ENCODE measurements around the gene SLC44A2.

Gene SLC44A2

GRCh38 chr19:10602330-10603083, 22.8 kb upstream of the SLC44A2 start:
- Histone ChIP-seq H3K27me3 (replicated peaks in 2 of 5; ENCODE audit: control insufficient read depth in 4 of 5, insufficient read depth in 5 of 5, low read length in 4 of 5) (no peaks in the 10 kb centered on the region), H3K36me3 (ENCODE audit: control insufficient read depth in 4 of 4, insufficient read depth in 4 of 4, low read length in 3 of 4) (no peaks in the 10 kb centered on the region), H3K27ac (ENCODE audit: insufficient read depth in 1 of 2, low read depth in 1 of 2, low read length in 2 of 2, poor library complexity in 1 of 2, severe bottlenecking in 2 of 2) (peak overlapping the region; percentile 52 to 86), H3K9me3 (ENCODE audit: control extremely low read depth in 1 of 5, control insufficient read depth in 4 of 5, insufficient read depth in 2 of 5, low read depth in 1 of 5, low read length in 4 of 5) (no peaks in the 10 kb centered on the region), H3K4me3 (ENCODE audit: control insufficient read depth in 1 of 7, extremely low read depth in 1 of 7, insufficient read depth in 4 of 7, low read depth in 2 of 7, low read length in 6 of 7) (peak overlapping the region; percentile 85 to 95 (median 91)), H3K4me1 (ENCODE audit: control extremely low read depth in 1 of 4, control insufficient read depth in 4 of 4, insufficient read depth in 4 of 4, low read length in 3 of 4) (peaks cover 10 to 42% (median 32%) of the 10 kb centered on the region in 4 experiments)
- peak; percentile 65 to 80 (median 75) for DNase-seq
- ChIA-PET CTCF (interaction anchor here (0.5 to 2.3 kb wide), 9 partner anchors 9 to 98 kb away, joined by 3 to 12 read pairs (median 4); partner anchors contain the start of gene QTRT1), POLR2A (interaction anchor here (1.9 kb wide), 1 partner anchor 42 kb away, joined by 11 read pairs; no protein-coding TSS in a partner anchor)
- under 1% methylated on average over 27 of the region's 76 CpGs for WGBS (ENCODE audit: insufficient coverage)

- Histone ChIP-seq H3K27ac (ENCODE audit: insufficient read depth in 1 of 2, low read depth in 1 of 2, low read length in 2 of 2, poor library complexity in 1 of 2, severe bottlenecking in 2 of 2) (peak overlapping the region; percentile 52 to 86), H3K4me3 (ENCODE audit: control insufficient read depth in 1 of 7, extremely low read depth in 1 of 7, insufficient read depth in 4 of 7, low read depth in 2 of 7, low read length in 6 of 7) (peak overlapping the region; percentile 85 to 95 (median 91)), H3K9me3 (ENCODE audit: control extremely low read depth in 1 of 5, control insufficient read depth in 4 of 5, insufficient read depth in 2 of 5, low read depth in 1 of 5, low read length in 4 of 5) (no peaks in the 10 kb centered on the region), H3K27me3 (replicated peaks in 2 of 5; ENCODE audit: control insufficient read depth in 4 of 5, insufficient read depth in 5 of 5, low read length in 4 of 5) (no peaks in the 10 kb centered on the region), H3K4me1 (ENCODE audit: control extremely low read depth in 1 of 4, control insufficient read depth in 4 of 4, insufficient read depth in 4 of 4, low read length in 3 of 4) (peaks cover 10 to 37% (median 28%) of the 10 kb centered on the region in 4 experiments), H3K36me3 (ENCODE audit: control insufficient read depth in 4 of 4, insufficient read depth in 4 of 4, low read length in 3 of 4) (no peaks in the 10 kb centered on the region)
- ChIA-PET POLR2A (interaction anchor here (1.9 kb wide), 1 partner anchor 41 kb away, joined by 11 read pairs; no protein-coding TSS in a partner anchor), CTCF (interaction anchor here (1.0 to 2.3 kb wide), 4 partner anchors 17 to 40 kb away, joined by 3 to 12 read pairs (median 4); no protein-coding TSS in a partner anchor)
- peak in 2 of 3 donors; percentile 66 to 75 for DNase-seq
- WGBS (ENCODE audit: insufficient coverage), result 6% methylated on average over 17 of the region's 19 CpGs
Measured at GRCh38 chr19:10603084-10603872, 22.1 kb upstream of the SLC44A2 start.

- Histone ChIP-seq H3K27me3 (replicated peaks in 2 of 5; ENCODE audit: control insufficient read depth in 4 of 5, insufficient read depth in 5 of 5, low read length in 4 of 5) (no peaks in the 10 kb centered on the region), H3K4me3 (ENCODE audit: control insufficient read depth in 1 of 7, extremely low read depth in 1 of 7, insufficient read depth in 4 of 7, low read depth in 2 of 7, low read length in 6 of 7) (peak overlapping the region; percentile 85 to 95 (median 91)), H3K27ac (ENCODE audit: insufficient read depth in 1 of 2, low read depth in 1 of 2, low read length in 2 of 2, poor library complexity in 1 of 2, severe bottlenecking in 2 of 2) (peak overlapping the region; percentile 52 to 86), H3K36me3 (ENCODE audit: control insufficient read depth in 4 of 4, insufficient read depth in 4 of 4, low read length in 3 of 4) (no peaks in the 10 kb centered on the region), H3K9me3 (ENCODE audit: control extremely low read depth in 1 of 5, control insufficient read depth in 4 of 5, insufficient read depth in 2 of 5, low read depth in 1 of 5, low read length in 4 of 5) (no peaks in the 10 kb centered on the region), H3K4me1 (ENCODE audit: control extremely low read depth in 1 of 4, control insufficient read depth in 4 of 4, insufficient read depth in 4 of 4, low read length in 3 of 4) (peaks cover 10 to 37% (median 28%) of the 10 kb centered on the region in 4 experiments)
- ChIA-PET CTCF (interaction anchor here (0.9 to 2.3 kb wide), 9 partner anchors 9 to 63 kb away, joined by 3 to 12 read pairs (median 3); no protein-coding TSS in a partner anchor), POLR2A (interaction anchor here (1.9 kb wide), 1 partner anchor 40 kb away, joined by 11 read pairs; no protein-coding TSS in a partner anchor)
- 24% methylated on average over 4 of the region's 9 CpGs for WGBS (ENCODE audit: insufficient coverage)
- peak; percentile 58 to 87 (median 85) for DNase-seq
Measured at GRCh38 chr19:10603873-10604459, 21.4 kb upstream of the SLC44A2 start.

GRCh38 chr19:10604460-10604980, 20.8 kb upstream of the SLC44A2 start:
- ChIA-PET POLR2A (interaction anchor here (1.9 kb wide), 1 partner anchor 40 kb away, joined by 11 read pairs; no protein-coding TSS in a partner anchor), CTCF (interaction anchor here (0.9 to 2.3 kb wide), 9 partner anchors 10 to 63 kb away, joined by 3 to 12 read pairs (median 3); no protein-coding TSS in a partner anchor)
- peak overlapping the region in 6 of 7 experiments; percentile 33 to 95 (median 92) for H3K4me3 ChIP-seq (ENCODE audit: control insufficient read depth in 1 of 7, extremely low read depth in 1 of 7, insufficient read depth in 4 of 7, low read depth in 2 of 7, low read length in 6 of 7)
- peak overlapping the region; percentile 52 to 86 for H3K27ac ChIP-seq (ENCODE audit: insufficient read depth in 1 of 2, low read depth in 1 of 2, low read length in 2 of 2, poor library complexity in 1 of 2, severe bottlenecking in 2 of 2)
- H3K9me3 ChIP-seq (ENCODE audit: control extremely low read depth in 1 of 5, control insufficient read depth in 4 of 5, insufficient read depth in 2 of 5, low read depth in 1 of 5, low read length in 4 of 5), result no peaks in the 10 kb centered on the region
- H3K27me3 ChIP-seq (replicated peaks in 2 of 5; ENCODE audit: control insufficient read depth in 4 of 5, insufficient read depth in 5 of 5, low read length in 4 of 5), result no peaks in the 10 kb centered on the region
- H3K36me3 ChIP-seq (ENCODE audit: control insufficient read depth in 4 of 4, insufficient read depth in 4 of 4, low read length in 3 of 4), result no peaks in the 10 kb centered on the region
- peak in 2 of 3 donors; percentile 16 to 28 for DNase-seq
- H3K4me1 ChIP-seq (ENCODE audit: control extremely low read depth in 1 of 4, control insufficient read depth in 4 of 4, insufficient read depth in 4 of 4, low read length in 3 of 4), result peaks cover 10 to 37% (median 28%) of the 10 kb centered on the region in 4 experiments
- WGBS (ENCODE audit: insufficient coverage), result 23% methylated on average over 7 of the region's 9 CpGs

GRCh38 chr19:10611907-10612306, 13.4 kb upstream of the SLC44A2 start:
- WGBS (ENCODE audit: insufficient coverage), result 100% methylated on average over 5 of the region's 5 CpGs
- peaks cover 0 to 4% (median 2%) of the 10 kb centered on the region in 4 experiments for H3K4me1 ChIP-seq (ENCODE audit: control extremely low read depth in 1 of 4, control insufficient read depth in 4 of 4, insufficient read depth in 4 of 4, low read length in 3 of 4)
- H3K4me3 ChIP-seq (ENCODE audit: control insufficient read depth in 1 of 7, extremely low read depth in 1 of 7, insufficient read depth in 4 of 7, low read depth in 2 of 7, low read length in 6 of 7), result no peak overlapping the region
- peaks cover 0 to 8% (median 3%) of the 10 kb centered on the region in 4 experiments for H3K36me3 ChIP-seq (ENCODE audit: control insufficient read depth in 4 of 4, insufficient read depth in 4 of 4, low read length in 3 of 4)
- ChIA-PET POLR2A (no interaction called here), CTCF (interaction anchor here (0.9 to 4.1 kb wide), 8 partner anchors 10 to 40 kb away, joined by 3 to 23 read pairs (median 4); no protein-coding TSS in a partner anchor)
- H3K9me3 ChIP-seq (ENCODE audit: control extremely low read depth in 1 of 5, control insufficient read depth in 4 of 5, insufficient read depth in 2 of 5, low read depth in 1 of 5, low read length in 4 of 5), result no peaks in the 10 kb centered on the region
- DNase-seq, result no peak
- H3K27ac ChIP-seq (ENCODE audit: insufficient read depth in 1 of 2, low read depth in 1 of 2, low read length in 2 of 2, poor library complexity in 1 of 2, severe bottlenecking in 2 of 2), result no peak overlapping the region
- no peaks in the 10 kb centered on the region for H3K27me3 ChIP-seq (replicated peaks in 2 of 5; ENCODE audit: control insufficient read depth in 4 of 5, insufficient read depth in 5 of 5, low read length in 4 of 5)

GRCh38 chr19:10612499-10613119, 12.7 kb upstream of the SLC44A2 start:
- H3K9me3 ChIP-seq (ENCODE audit: control extremely low read depth in 1 of 5, control insufficient read depth in 4 of 5, insufficient read depth in 2 of 5, low read depth in 1 of 5, low read length in 4 of 5), result no peaks in the 10 kb centered on the region
- DNase-seq, result no peak
- H3K36me3 ChIP-seq (ENCODE audit: control insufficient read depth in 4 of 4, insufficient read depth in 4 of 4, low read length in 3 of 4), result peaks cover 0 to 8% (median 3%) of the 10 kb centered on the region in 4 experiments
- H3K27ac ChIP-seq (ENCODE audit: insufficient read depth in 1 of 2, low read depth in 1 of 2, low read length in 2 of 2, poor library complexity in 1 of 2, severe bottlenecking in 2 of 2), result no peak overlapping the region
- ChIA-PET CTCF (interaction anchor here (0.6 to 4.1 kb wide), 8 partner anchors 10 to 221 kb away, joined by 3 to 23 read pairs (median 4); no protein-coding TSS in a partner anchor), POLR2A (no interaction called here)
- H3K27me3 ChIP-seq (replicated peaks in 2 of 5; ENCODE audit: control insufficient read depth in 4 of 5, insufficient read depth in 5 of 5, low read length in 4 of 5), result no peaks in the 10 kb centered on the region
- 95% methylated on average over 12 of the region's 15 CpGs for WGBS (ENCODE audit: insufficient coverage)
- peaks cover 0 to 4% (median 2%) of the 10 kb centered on the region in 4 experiments for H3K4me1 ChIP-seq (ENCODE audit: control extremely low read depth in 1 of 4, control insufficient read depth in 4 of 4, insufficient read depth in 4 of 4, low read length in 3 of 4)
- H3K4me3 ChIP-seq (ENCODE audit: control insufficient read depth in 1 of 7, extremely low read depth in 1 of 7, insufficient read depth in 4 of 7, low read depth in 2 of 7, low read length in 6 of 7), result no peak overlapping the region

Data from common myeloid progenitor, CD34-positive (primary cell).